Activated T-cell treated with anti-CD3 and anti-CD28 coated beads, Interleukin-2, amount 50 U/mL, for 48 hours (primary cell): ENCODE data around the gene SEC11A.

Experiments used
- DNase-seq, 2 experiments: peaks; one replicate each; pipeline ENCODE4 v3.0.0-alpha.2; 2020

Gene SEC11A

GRCh38 chr15:84634228-84634837 lies 81.6 kb downstream of the SEC11A start:
- DNase-seq: no peak

GRCh38 chr15:84633311-84634227 lies 82.4 kb downstream of the SEC11A start:
- peak; percentile 82 to 83 for DNase-seq

GRCh38 chr15:84631706-84632272 lies 84.2 kb downstream of the SEC11A start:
- peak; percentile 32 to 48 for DNase-seq

GRCh38 chr15:84629033-84629432 lies 86.9 kb downstream of the SEC11A start:
- DNase-seq: no peak

GRCh38 chr15:84625123-84625522 lies 90.8 kb downstream of the SEC11A start:
- DNase-seq: no peak

- DNase-seq: no peak
Measured at GRCh38 chr15:84624359-84624758, 91.6 kb downstream of the SEC11A start.

- no peak for DNase-seq
Measured at GRCh38 chr15:84621358-84621979, 94.5 kb downstream of the SEC11A start.

GRCh38 chr15:84620626-84621025 lies 95.3 kb downstream of the SEC11A start:
- no peak for DNase-seq
